OCI-LY1 (cell line): Measurements from ENCODE around the gene FZD7.

Source experiments
- H2AFZ ChIP-seq: fragments of 200-600 bp; sonication (generic), shearing (Covaris generic); 2 replicates; pipeline ENCODE4 v1.6.0; 2014; ENCODE audit warnings: antibody characterized with exemption, mild to moderate bottlenecking, low read length
- H3F3A ChIP-seq: fragments of 200-600 bp; sonication (generic), shearing (Covaris generic); 2 replicates; pipeline ENCODE4 v1.6.0; 2014; ENCODE audit warnings: mild to moderate bottlenecking, antibody characterized with exemption, low read length, moderate library complexity; ENCODE audit not compliant: insufficient read depth
- H3K27ac ChIP-seq: fragments of 200-600 bp; sonication (generic); 2 replicates; pipeline ENCODE4 v1.5.1; 2014; ENCODE audit warnings: low read length, mixed run types, mild to moderate bottlenecking, low read depth; ENCODE audit not compliant: poor library complexity, severe bottlenecking
- H3K27me3 ChIP-seq: fragments of 200-600 bp; sonication (generic); 2 replicates; pipeline ENCODE4 v1.6.0; 2014; ENCODE audit warnings: antibody characterized with exemption, mild to moderate bottlenecking, low read length, moderate library complexity; ENCODE audit not compliant: insufficient read depth
- H3K36me3 ChIP-seq: fragments of 200-600 bp; sonication (generic); 2 replicates; pipeline ENCODE4 v1.6.1; 2014; ENCODE audit warnings: mild to moderate bottlenecking, antibody characterized with exemption, low read length, moderate library complexity, mixed read lengths; ENCODE audit not compliant: insufficient read depth
- H3K4me1 ChIP-seq: fragments of 200-600 bp; sonication (generic); 2 replicates; pipeline ENCODE4 v1.5.1; 2014; ENCODE audit warnings: mild to moderate bottlenecking, low read length, moderate library complexity; ENCODE audit not compliant: insufficient read depth, severe bottlenecking
- H3K4me2 ChIP-seq: fragments of 200-600 bp; sonication (generic), shearing (Covaris generic); 2 replicates; pipeline ENCODE4 v1.6.1; 2014; ENCODE audit warnings: low read length
- H3K4me3 ChIP-seq: fragments of 200-600 bp; sonication (generic); 2 replicates; pipeline ENCODE4 v1.5.1; 2014; ENCODE audit warnings: low read length, low read depth, mild to moderate bottlenecking, mixed read lengths; ENCODE audit not compliant: poor library complexity, severe bottlenecking
- H3K79me2 ChIP-seq: fragments of 200-600 bp; shearing (Covaris generic); 2 replicates; pipeline ENCODE4 v1.6.1; 2016; ENCODE audit warnings: mixed run types, low read length, mixed read lengths; ENCODE audit not compliant: insufficient read depth
- H3K9ac ChIP-seq: fragments of 200-600 bp; sonication (generic), shearing (Covaris generic); 2 replicates; pipeline ENCODE4 v1.6.1; 2014; ENCODE audit warnings: mild to moderate bottlenecking, low read length, mixed read lengths
- H3K9me2 ChIP-seq: fragments of 200-600 bp; sonication (generic), shearing (Covaris generic); 2 replicates; pipeline ENCODE4 v1.6.1; 2014; ENCODE audit warnings: low read depth, mild to moderate bottlenecking, low read length, mixed read lengths
- H3K9me3 ChIP-seq: fragments of 200-600 bp; shearing (Covaris generic); 2 replicates; pipeline ENCODE4 v1.6.1; 2014; ENCODE audit warnings: low read length, mixed read lengths
- H4K20me1 ChIP-seq: fragments of 200-600 bp; sonication (generic), shearing (Covaris generic); 2 replicates; pipeline ENCODE4 v1.6.0; 2016; ENCODE audit warnings: mild to moderate bottlenecking, low read length; ENCODE audit not compliant: insufficient read depth
- EZH2 ChIP-seq: fragments of 200-600 bp; sonication (generic), shearing (Covaris generic); IDR thresholded peaks from 2 replicates; pipeline ENCODE4 v1.8.0; 2017; ENCODE audit warnings: borderline replicate concordance, mixed run types, mild to moderate bottlenecking, antibody characterized with exemption, low read length, moderate library complexity, mixed read lengths
- TF ChIP-seq, protein P1 (sequence below): fragments of 200-600 bp; sonication (generic), shearing (Covaris generic); IDR thresholded peaks from 2 replicates; pipeline ENCODE4 v1.5.1; 2017; ENCODE audit warnings: mild to moderate bottlenecking, antibody characterized with exemption, low read length, moderate library complexity, mixed read lengths

FZD7 gene

DNA sequence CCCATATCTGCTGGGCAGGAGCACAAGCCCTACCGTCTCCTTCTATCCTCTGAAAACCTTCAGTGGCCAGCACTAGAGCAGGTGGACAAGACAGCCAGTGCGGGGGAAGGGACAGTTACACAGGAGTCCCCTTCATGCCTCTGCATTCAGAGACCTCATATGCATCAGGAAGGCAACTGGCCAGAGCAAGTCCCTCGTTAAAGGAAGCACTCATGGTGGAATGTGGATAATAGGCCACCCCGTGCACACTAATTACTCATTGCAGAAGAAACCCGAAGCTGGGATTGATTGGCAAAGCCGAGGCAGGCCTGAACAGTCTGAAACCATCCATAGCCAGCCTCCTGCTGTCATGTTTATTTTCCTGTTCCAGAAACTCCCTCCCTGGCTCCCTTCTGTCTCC lies 50.6 kb downstream of the FZD7 start:
- no peak overlapping the region for H2AFZ ChIP-seq
- TF ChIP-seq, protein P1, sequence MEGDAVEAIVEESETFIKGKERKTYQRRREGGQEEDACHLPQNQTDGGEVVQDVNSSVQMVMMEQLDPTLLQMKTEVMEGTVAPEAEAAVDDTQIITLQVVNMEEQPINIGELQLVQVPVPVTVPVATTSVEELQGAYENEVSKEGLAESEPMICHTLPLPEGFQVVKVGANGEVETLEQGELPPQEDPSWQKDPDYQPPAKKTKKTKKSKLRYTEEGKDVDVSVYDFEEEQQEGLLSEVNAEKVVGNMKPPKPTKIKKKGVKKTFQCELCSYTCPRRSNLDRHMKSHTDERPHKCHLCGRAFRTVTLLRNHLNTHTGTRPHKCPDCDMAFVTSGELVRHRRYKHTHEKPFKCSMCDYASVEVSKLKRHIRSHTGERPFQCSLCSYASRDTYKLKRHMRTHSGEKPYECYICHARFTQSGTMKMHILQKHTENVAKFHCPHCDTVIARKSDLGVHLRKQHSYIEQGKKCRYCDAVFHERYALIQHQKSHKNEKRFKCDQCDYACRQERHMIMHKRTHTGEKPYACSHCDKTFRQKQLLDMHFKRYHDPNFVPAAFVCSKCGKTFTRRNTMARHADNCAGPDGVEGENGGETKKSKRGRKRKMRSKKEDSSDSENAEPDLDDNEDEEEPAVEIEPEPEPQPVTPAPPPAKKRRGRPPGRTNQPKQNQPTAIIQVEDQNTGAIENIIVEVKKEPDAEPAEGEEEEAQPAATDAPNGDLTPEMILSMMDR = no peak
- no peak for TF ChIP-seq EZH2
- no peaks in the 10 kb centered on the region for H3K79me2 ChIP-seq
- H3K9me2 ChIP-seq = no peaks in the 10 kb centered on the region
- H3K27ac ChIP-seq = no peak overlapping the region
- H4K20me1 ChIP-seq = no peaks in the 10 kb centered on the region
- no peak overlapping the region for H3K4me3 ChIP-seq
- H3K4me2 ChIP-seq = no peak overlapping the region
- H3F3A ChIP-seq = no peaks in the 10 kb centered on the region
- no peaks in the 10 kb centered on the region for H3K9me3 ChIP-seq
- no peak overlapping the region for H3K9ac ChIP-seq
- H3K36me3 ChIP-seq = no peaks in the 10 kb centered on the region
- H3K4me1 ChIP-seq = no peaks in the 10 kb centered on the region
- H3K27me3 ChIP-seq = no peaks in the 10 kb centered on the region
